Glutamatergic neuron (in vitro differentiated cells): ENCODE results near the gene AGAP1. TPM values are rescaled to one million over a fixed set of nuclear protein-coding genes. Genes with fewer than 3 reads are reported as not detected.

ENCODE experiments used
- DNase-seq: peaks from one replicate; pipeline ENCODE4 v3.0.0; 2022
- H3K27ac Mint-ChIP-seq: one replicate; pipeline ENCODE4 v1.8.0; 2020; ENCODE audit warnings: mild to moderate bottlenecking, mixed read lengths, inconsistent platforms; ENCODE audit not compliant: unreplicated experiment
- H3K27me3 Mint-ChIP-seq: one replicate; pipeline ENCODE4 v1.8.0; 2020; ENCODE audit warnings: mild to moderate bottlenecking, moderate library complexity, mixed read lengths, inconsistent platforms; ENCODE audit not compliant: unreplicated experiment
- H3K36me3 Mint-ChIP-seq: one replicate; pipeline ENCODE4 v1.8.0; 2020; ENCODE audit warnings: mild to moderate bottlenecking, mixed read lengths, inconsistent platforms; ENCODE audit not compliant: unreplicated experiment
- H3K4me1 Mint-ChIP-seq: one replicate; pipeline ENCODE4 v1.8.0; 2020; ENCODE audit warnings: mild to moderate bottlenecking, low read depth, mixed read lengths, inconsistent platforms; ENCODE audit not compliant: unreplicated experiment
- H3K4me3 Mint-ChIP-seq: one replicate; pipeline ENCODE4 v1.8.0; 2020; ENCODE audit warnings: mild to moderate bottlenecking, mixed read lengths, inconsistent platforms; ENCODE audit not compliant: unreplicated experiment
- H3K9me3 Mint-ChIP-seq: one replicate; pipeline ENCODE4 v1.8.0; 2020; ENCODE audit warnings: mild to moderate bottlenecking, moderate library complexity, mixed read lengths, inconsistent platforms; ENCODE audit not compliant: unreplicated experiment
- total RNA-seq: library from RNA; stranded (reverse); fragmentation: NEBNext Ultra II Directional; extraction: Animal tissue kit (Norgen Biotek cat#: 25700); gene quantifications from one replicate; pipeline ENCODE4 v1.2.1, GENCODE V29; 2021; ENCODE audit not compliant: unreplicated experiment
- TF ChIP-seq, protein P1 (sequence below): fragments of 200-600 bp; sonication (generic); IDR thresholded peaks from one replicate; pipeline ENCODE4 v1.5.0; 2021; ENCODE audit not compliant: partially characterized antibody, unreplicated experiment

The AGAP1 gene
- total RNA-seq, 1 donor from 2014 or later: 153 TPM

DNA sequence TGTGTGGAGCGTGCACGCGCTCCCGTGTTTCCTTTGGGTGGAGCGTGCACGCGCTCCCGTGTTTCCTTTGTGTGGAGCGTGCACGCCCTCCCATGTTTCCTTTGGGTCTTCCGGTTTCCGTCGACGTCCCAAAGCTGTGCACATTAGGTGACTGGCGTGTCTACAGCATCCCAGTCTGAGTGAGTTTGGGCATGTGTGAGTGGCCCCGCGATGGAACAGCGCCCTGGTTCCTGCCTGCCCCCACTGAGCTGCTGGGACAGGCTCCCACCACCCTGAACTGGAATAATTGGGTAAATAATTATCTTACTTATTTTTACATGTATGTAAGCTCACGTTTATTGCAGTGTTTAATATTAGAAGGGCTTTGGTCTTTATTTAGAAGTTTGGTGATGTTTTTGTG, 104.2 kb downstream of the AGAP1 start:
- TF ChIP-seq, protein P1, sequence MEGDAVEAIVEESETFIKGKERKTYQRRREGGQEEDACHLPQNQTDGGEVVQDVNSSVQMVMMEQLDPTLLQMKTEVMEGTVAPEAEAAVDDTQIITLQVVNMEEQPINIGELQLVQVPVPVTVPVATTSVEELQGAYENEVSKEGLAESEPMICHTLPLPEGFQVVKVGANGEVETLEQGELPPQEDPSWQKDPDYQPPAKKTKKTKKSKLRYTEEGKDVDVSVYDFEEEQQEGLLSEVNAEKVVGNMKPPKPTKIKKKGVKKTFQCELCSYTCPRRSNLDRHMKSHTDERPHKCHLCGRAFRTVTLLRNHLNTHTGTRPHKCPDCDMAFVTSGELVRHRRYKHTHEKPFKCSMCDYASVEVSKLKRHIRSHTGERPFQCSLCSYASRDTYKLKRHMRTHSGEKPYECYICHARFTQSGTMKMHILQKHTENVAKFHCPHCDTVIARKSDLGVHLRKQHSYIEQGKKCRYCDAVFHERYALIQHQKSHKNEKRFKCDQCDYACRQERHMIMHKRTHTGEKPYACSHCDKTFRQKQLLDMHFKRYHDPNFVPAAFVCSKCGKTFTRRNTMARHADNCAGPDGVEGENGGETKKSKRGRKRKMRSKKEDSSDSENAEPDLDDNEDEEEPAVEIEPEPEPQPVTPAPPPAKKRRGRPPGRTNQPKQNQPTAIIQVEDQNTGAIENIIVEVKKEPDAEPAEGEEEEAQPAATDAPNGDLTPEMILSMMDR: no peak
- Mint-ChIP-seq H3K4me1 (peaks cover 20% of the 10 kb centered on the region), H3K4me3 (no peak overlapping the region), H3K36me3 (peaks cover 7% of the 10 kb centered on the region), H3K27ac (no peak overlapping the region), H3K27me3 (peaks cover 2% of the 10 kb centered on the region), H3K9me3 (peaks cover 5% of the 10 kb centered on the region)
- DNase-seq: no peak

DNA sequence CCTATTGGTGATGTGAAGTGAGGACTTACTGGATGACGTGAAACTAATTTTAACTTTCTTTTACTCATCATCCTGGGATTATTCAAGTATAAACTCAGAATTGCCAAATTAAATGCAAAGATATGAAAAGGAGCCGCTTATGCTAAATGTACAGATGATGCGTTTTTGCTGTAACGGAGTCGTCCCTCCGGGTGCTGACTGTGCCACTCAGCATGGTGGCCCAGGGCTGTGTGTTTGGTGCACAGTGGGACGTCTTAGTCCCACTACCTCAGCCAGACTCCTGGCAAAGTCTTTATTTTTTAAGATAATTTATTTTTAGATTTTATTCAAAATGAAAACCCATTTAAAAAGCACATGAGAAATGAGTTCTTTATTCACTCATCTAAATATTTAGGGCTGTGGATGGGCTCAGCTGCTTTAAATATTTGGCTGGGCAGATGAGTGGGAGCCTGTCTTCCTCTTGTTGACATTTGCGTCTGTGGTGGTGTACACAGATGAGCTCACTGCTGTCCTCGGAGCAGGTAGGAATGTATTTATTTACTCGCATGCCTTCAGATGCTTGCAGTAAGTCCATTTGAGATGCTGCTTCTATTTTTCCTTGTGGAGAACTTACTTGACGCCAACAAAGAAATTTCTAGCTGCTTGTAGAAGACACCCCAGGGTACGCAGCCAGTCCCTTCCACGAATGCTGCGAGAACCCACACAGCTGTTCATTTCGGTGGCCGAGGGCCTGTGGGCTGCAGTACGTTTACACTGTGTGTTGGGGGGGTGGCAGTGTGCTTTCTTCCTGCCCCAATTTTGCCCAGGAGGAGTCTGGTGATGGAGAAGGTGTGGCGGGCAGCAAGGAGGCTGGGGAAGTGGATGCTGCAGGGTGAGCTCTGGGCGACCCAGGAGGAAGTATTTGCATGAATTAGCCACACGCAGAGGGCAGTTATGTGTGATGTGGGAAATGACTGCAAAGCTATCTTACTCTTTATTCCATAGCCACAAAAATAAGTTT, 105.0 kb downstream of the AGAP1 start:
- H3K9me3 Mint-ChIP-seq: peaks cover 8% of the 10 kb centered on the region
- no peak overlapping the region for H3K27ac Mint-ChIP-seq
- H3K36me3 Mint-ChIP-seq: peaks cover 7% of the 10 kb centered on the region
- TF ChIP-seq, protein P1: no peak
- H3K27me3 Mint-ChIP-seq: peaks cover 2% of the 10 kb centered on the region
- H3K4me1 Mint-ChIP-seq: peaks cover 17% of the 10 kb centered on the region
- H3K4me3 Mint-ChIP-seq: no peak overlapping the region
- no peak for DNase-seq

DNA sequence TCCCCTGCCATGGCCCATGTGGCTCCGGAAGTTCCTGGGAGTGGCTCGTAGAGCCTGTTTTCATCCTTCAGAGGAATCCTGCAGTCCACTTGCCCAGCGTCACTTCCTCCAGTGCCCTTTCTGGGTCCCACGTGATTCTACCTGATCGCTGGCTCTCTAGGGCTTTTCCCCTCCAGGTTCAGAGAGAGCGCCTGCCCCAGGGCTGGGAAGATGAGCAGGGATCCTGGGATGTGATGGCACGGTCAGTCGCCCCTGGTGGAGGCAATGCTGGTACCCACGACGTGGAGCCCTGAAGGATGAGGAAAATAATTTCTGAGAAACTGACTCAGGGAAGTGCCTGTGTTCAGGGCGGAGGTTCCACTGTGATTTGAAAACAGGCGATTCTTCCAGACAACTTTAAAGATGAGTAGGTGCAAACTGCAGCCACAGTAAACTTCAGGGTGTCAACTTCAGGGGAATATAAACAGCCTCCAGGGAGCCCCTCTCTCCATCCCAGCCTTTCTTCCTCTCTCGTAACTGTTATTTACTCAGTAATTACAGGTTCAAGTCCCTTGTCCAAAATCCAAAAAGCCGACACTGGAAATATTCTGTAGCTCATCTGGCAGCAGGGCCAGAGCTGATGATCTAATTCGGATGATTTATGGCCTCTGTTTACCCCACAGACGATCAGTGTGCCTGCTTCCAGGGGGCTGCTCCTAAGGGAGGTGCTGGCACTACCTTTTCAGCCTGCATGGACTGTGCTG, 105.9 kb downstream of the AGAP1 start:
- Mint-ChIP-seq H3K27ac (no peak overlapping the region), H3K9me3 (peaks cover 8% of the 10 kb centered on the region)
- DNase-seq: no peak

DNA sequence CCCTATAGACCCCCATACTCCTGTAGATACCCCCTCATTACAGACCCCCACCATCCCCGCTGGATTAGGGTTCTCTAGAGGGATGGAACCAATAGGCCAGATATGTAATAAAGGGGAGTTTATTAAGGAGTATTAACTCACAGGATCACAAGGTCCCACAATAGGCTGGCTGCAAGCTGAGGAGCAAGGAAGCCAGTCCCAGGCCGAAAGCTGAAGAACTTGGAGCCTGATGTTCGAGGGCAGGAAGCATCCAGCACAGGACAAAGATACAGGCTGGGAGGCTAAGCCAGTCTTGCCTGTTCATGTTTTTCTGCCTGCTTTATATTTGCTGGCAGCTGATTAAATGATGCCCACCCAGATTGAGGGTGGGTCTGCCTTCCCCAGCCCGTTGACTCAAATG, 106.6 kb downstream of the AGAP1 start:
- peaks cover 17% of the 10 kb centered on the region for H3K4me1 Mint-ChIP-seq
- no peak overlapping the region for H3K4me3 Mint-ChIP-seq
- peaks cover 7% of the 10 kb centered on the region for H3K36me3 Mint-ChIP-seq
- H3K9me3 Mint-ChIP-seq: peaks cover 8% of the 10 kb centered on the region
- TF ChIP-seq, protein P1: no peak
- DNase-seq: no peak
- peaks cover 2% of the 10 kb centered on the region for H3K27me3 Mint-ChIP-seq
- no peak overlapping the region for H3K27ac Mint-ChIP-seq

More for the DNA sequence above, 105.9 kb downstream of the AGAP1 start:
- peaks cover 3% of the 10 kb centered on the region for H3K27me3 Mint-ChIP-seq
- H3K4me1 Mint-ChIP-seq: peaks cover 17% of the 10 kb centered on the region
- peaks cover 7% of the 10 kb centered on the region for H3K36me3 Mint-ChIP-seq
- H3K4me3 Mint-ChIP-seq: no peak overlapping the region
- TF ChIP-seq, protein P1: no peak

DNA sequence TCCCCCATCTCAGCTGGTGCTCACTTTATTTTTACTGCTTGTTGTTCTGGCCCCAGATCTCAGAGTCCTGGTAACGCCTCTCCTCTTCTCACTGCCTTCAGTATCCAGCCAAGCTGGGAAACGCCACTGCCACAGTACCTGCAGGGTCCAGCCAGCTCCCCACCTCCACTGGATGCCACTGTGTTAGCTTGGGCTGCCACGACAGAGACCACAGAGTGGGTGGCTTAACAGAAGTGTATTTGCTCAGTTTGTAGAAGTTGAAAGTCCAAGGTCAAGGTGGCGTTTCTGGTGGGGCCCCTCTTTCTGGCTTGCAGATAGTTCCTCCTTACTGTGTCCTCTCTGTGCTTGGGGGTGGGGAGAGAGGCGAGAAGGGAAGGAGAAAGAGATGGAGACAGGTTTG, 107.1 kb downstream of the AGAP1 start:
- peaks cover 12% of the 10 kb centered on the region for H3K9me3 Mint-ChIP-seq
- H3K36me3 Mint-ChIP-seq: peaks cover 7% of the 10 kb centered on the region
- TF ChIP-seq, protein P1: no peak
- peaks cover 7% of the 10 kb centered on the region for H3K27me3 Mint-ChIP-seq
- no peak overlapping the region for H3K4me3 Mint-ChIP-seq
- DNase-seq: no peak
- H3K4me1 Mint-ChIP-seq: peaks cover 16% of the 10 kb centered on the region
- no peak overlapping the region for H3K27ac Mint-ChIP-seq
